ENCODE measurements around the gene ZNF787.

GRCh38 chr19:56121180-56122167 is at the start of gene ZNF787:
- TF ChIP-seq EZH2 (IDR thresholded peaks at IDR 0.05; ENCODE audit: borderline replicate concordance, low read depth, low read length, poor library complexity, severe bottlenecking) = no peak
- TF ChIP-seq CTCF (conservative IDR thresholded peaks at IDR 0.05; ENCODE audit: low read depth, low read length) = no peak
